Vagina (tissue), 2 donors: Measurements from ENCODE around the gene TRAPPC3L. TPM values are rescaled to one million over a fixed set of nuclear protein-coding genes. Genes with fewer than 3 reads are reported as not detected.

Experiments used
- DNase-seq, 2 donors: peaks; one replicate each; pipeline ENCODE4 v3.0.0-alpha.2; 2017; ENCODE audit errors: extremely low spot score in 2 of 2
- H3K27ac ChIP-seq: fragments of 200-600 bp; sonication (generic); one replicate; pipeline ENCODE4 v1.5.1; 2019
- H3K27me3 ChIP-seq: fragments of 200-600 bp; sonication (generic); one replicate; pipeline ENCODE4 v1.5.1; 2019
- H3K36me3 ChIP-seq, 2 donors: fragments of 200-600 bp; sonication (generic); one replicate each; pipeline ENCODE4 v1.5.1; 2017 to 2019
- H3K4me1 ChIP-seq: fragments of 200-600 bp; sonication (generic); one replicate; pipeline ENCODE4 v1.5.1; 2019
- H3K4me3 ChIP-seq, 2 donors: fragments of 200-600 bp; sonication (generic); 1 replicate in 1 of 2; 2 replicates in 1 of 2; pipeline ENCODE4 v1.5.1; 2016 to 2019
- H3K9me3 ChIP-seq: fragments of 200-600 bp; sonication (generic); one replicate; pipeline ENCODE4 v1.5.1; 2019
- CTCF ChIP-seq, 3 experiments: fragments of 450-650 bp in 2 of 3; fragments of 200-600 bp in 1 of 3; sonication (generic) in 1 of 3; IDR thresholded peaks; one replicate each; pipeline ENCODE4 v1.5.1; 2017 to 2019; ENCODE audit warnings: antibody characterized with exemption in 3 of 3, mild to moderate bottlenecking in 2 of 3, moderate library complexity in 2 of 3
- POLR2A ChIP-seq, 2 donors: fragments of 450-650 bp; IDR thresholded peaks; one replicate each; pipeline ENCODE4 v1.6.1; 2017; ENCODE audit warnings: antibody characterized with exemption in 2 of 2, mild to moderate bottlenecking in 2 of 2, moderate library complexity in 2 of 2
- POLR2AphosphoS5 ChIP-seq, 2 donors: sonication (generic); formaldehyde crosslinking; IDR thresholded peaks; one replicate each; pipeline ENCODE4 v1.9.0; 2017; ENCODE audit warnings: antibody characterized with exemption in 2 of 2, mild to moderate bottlenecking in 2 of 2, low read depth in 1 of 2; ENCODE audit not compliant: insufficient read depth in 1 of 2
- intact Hi-C: fragments of 100-400 bp; cut with DNase I; formaldehyde crosslinking; loops from one replicate; pipeline ENCODE4 v1.15.1; 2023
- total RNA-seq: library from RNA; depleted of rRNA; stranded (reverse); fragments of >200 nt; gene quantifications from one replicate; pipeline ENCODE4 v1.2.3, GENCODE V29; 2016

Gene TRAPPC3L
- total RNA-seq, 1 donor from 2014 or later, result not detected

GRCh38 chr6:116561377-116562018, 16.0 kb upstream of the TRAPPC3L start:
- Histone ChIP-seq H3K36me3 (no peaks in the 10 kb centered on the region), H3K4me1 (no peaks in the 10 kb centered on the region), H3K27me3 (no peaks in the 10 kb centered on the region), H3K4me3 (peak overlapping the region; percentile 12 to 22), H3K27ac (no peak overlapping the region), H3K9me3 (no peaks in the 10 kb centered on the region)
- TF ChIP-seq POLR2AphosphoS5 (IDR thresholded peaks at IDR 0.05; ENCODE audit: insufficient read depth in 1 of 2, low read depth in 1 of 2) (no peak), CTCF (IDR thresholded peaks at IDR 0.05) (peak; percentile 80 to 86 (median 86))
- intact Hi-C loops, result no loop called here
- no peak for DNase-seq

GRCh38 chr6:116560130-116560529, 14.6 kb upstream of the TRAPPC3L start:
- intact Hi-C loops, result no loop called here

GRCh38 chr6:116557893-116558292, 12.4 kb upstream of the TRAPPC3L start:
- H3K4me3 ChIP-seq, result no peak overlapping the region
- no peak for DNase-seq
- TF ChIP-seq POLR2AphosphoS5 (IDR thresholded peaks at IDR 0.05; ENCODE audit: insufficient read depth in 1 of 2, low read depth in 1 of 2), result peak in 1 of 2 donors; percentile 31
- no peak for TF ChIP-seq CTCF (IDR thresholded peaks at IDR 0.05)
- H3K4me1 ChIP-seq, result no peaks in the 10 kb centered on the region
- no peak overlapping the region for H3K27ac ChIP-seq
- intact Hi-C loops, result no loop called here
- H3K9me3 ChIP-seq, result no peaks in the 10 kb centered on the region
- H3K36me3 ChIP-seq, result no peaks in the 10 kb centered on the region
- no peaks in the 10 kb centered on the region for H3K27me3 ChIP-seq

More at GRCh38 chr6:116560130-116560529, 14.6 kb upstream of the TRAPPC3L start:
- no peaks in the 10 kb centered on the region for H3K4me1 ChIP-seq
- no peaks in the 10 kb centered on the region for H3K36me3 ChIP-seq
- H3K9me3 ChIP-seq, result no peaks in the 10 kb centered on the region
- no peaks in the 10 kb centered on the region for H3K27me3 ChIP-seq
- TF ChIP-seq CTCF (IDR thresholded peaks at IDR 0.05), result no peak
- TF ChIP-seq POLR2AphosphoS5 (IDR thresholded peaks at IDR 0.05; ENCODE audit: insufficient read depth in 1 of 2, low read depth in 1 of 2), result no peak
- no peak for TF ChIP-seq POLR2A (IDR thresholded peaks at IDR 0.05)
- no peak for DNase-seq
- H3K27ac ChIP-seq, result no peak overlapping the region
- no peak overlapping the region for H3K4me3 ChIP-seq

GRCh38 chr6:116556814-116557415, 11.4 kb upstream of the TRAPPC3L start:
- intact Hi-C loops, result no loop called here
- no peaks in the 10 kb centered on the region for H3K27me3 ChIP-seq
- no peak for TF ChIP-seq POLR2A (IDR thresholded peaks at IDR 0.05)
- TF ChIP-seq POLR2AphosphoS5 (IDR thresholded peaks at IDR 0.05; ENCODE audit: insufficient read depth in 1 of 2, low read depth in 1 of 2), result no peak
- no peak for TF ChIP-seq CTCF (IDR thresholded peaks at IDR 0.05)
- no peak for DNase-seq
- no peak overlapping the region for H3K4me3 ChIP-seq
- H3K27ac ChIP-seq, result no peak overlapping the region
- no peaks in the 10 kb centered on the region for H3K4me1 ChIP-seq
- no peaks in the 10 kb centered on the region for H3K9me3 ChIP-seq
- H3K36me3 ChIP-seq, result no peaks in the 10 kb centered on the region

- Histone ChIP-seq H3K27ac (no peak overlapping the region), H3K9me3 (no peaks in the 10 kb centered on the region), H3K4me3 (no peak overlapping the region), H3K4me1 (no peaks in the 10 kb centered on the region), H3K36me3 (no peaks in the 10 kb centered on the region), H3K27me3 (no peaks in the 10 kb centered on the region)
- intact Hi-C loops, result no loop called here
- no peak for DNase-seq
- TF ChIP-seq POLR2A (IDR thresholded peaks at IDR 0.05), result no peak
- TF ChIP-seq CTCF (IDR thresholded peaks at IDR 0.05), result no peak
- TF ChIP-seq POLR2AphosphoS5 (IDR thresholded peaks at IDR 0.05; ENCODE audit: insufficient read depth in 1 of 2, low read depth in 1 of 2), result no peak
These were observed 10.6 kb upstream of the TRAPPC3L start for GRCh38 chr6:116556065-116556464.
